ENCODE data around the gene CD300LF.

DNA sequence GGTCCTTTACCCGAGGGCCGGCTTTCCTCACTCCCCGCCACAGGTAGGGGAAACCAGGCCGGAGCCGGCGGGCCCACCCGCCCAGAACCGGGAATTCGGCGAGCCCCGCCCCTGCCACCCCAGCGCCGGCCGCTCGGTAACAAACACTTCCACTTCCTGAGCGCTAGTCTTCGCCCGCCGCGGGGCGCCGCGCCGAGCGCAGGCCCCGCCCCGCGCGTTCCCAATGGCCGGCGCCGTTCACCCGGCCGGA is 35.5 kb upstream of the CD300LF start:
- TF ChIP-seq, protein P1, sequence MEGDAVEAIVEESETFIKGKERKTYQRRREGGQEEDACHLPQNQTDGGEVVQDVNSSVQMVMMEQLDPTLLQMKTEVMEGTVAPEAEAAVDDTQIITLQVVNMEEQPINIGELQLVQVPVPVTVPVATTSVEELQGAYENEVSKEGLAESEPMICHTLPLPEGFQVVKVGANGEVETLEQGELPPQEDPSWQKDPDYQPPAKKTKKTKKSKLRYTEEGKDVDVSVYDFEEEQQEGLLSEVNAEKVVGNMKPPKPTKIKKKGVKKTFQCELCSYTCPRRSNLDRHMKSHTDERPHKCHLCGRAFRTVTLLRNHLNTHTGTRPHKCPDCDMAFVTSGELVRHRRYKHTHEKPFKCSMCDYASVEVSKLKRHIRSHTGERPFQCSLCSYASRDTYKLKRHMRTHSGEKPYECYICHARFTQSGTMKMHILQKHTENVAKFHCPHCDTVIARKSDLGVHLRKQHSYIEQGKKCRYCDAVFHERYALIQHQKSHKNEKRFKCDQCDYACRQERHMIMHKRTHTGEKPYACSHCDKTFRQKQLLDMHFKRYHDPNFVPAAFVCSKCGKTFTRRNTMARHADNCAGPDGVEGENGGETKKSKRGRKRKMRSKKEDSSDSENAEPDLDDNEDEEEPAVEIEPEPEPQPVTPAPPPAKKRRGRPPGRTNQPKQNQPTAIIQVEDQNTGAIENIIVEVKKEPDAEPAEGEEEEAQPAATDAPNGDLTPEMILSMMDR (IDR thresholded peaks at IDR 0.05 in 4 of 5, conservative IDR thresholded peaks at IDR 0.05 in 1 of 5): peak in 2 of 5 experiments; percentile 30 to 43
- no peak for TF ChIP-seq POLR2A (IDR thresholded peaks at IDR 0.05)

Measured in gastrocnemius medialis (tissue), 4 donors.